Measurements from ENCODE around the gene NEK10. TPM values are rescaled to one million over a fixed set of nuclear protein-coding genes. Genes with fewer than 3 reads are reported as not detected.

NEK10 gene
- total RNA-seq, 1 experiment from 2014 or later = 0.66 TPM

GRCh38 chr3:27089068-27089467 lies 280.1 kb downstream of the NEK10 start:
- H3K27ac Mint-ChIP-seq = peak overlapping the region in 1 of 3 experiments; percentile 17; a peak in 1 of 7 replicates
- Histone ChIP-seq H3K79me2 (ENCODE audit: insufficient read depth, low read length) (no peaks in the 10 kb centered on the region), H3K23me2 (ENCODE audit: insufficient read length, low read depth, low read length, poor library complexity, severe bottlenecking) (no peaks in the 10 kb centered on the region), H3T11ph (ENCODE audit: low read length) (no peak overlapping the region), H2AFZ (ENCODE audit: low read length) (no peak overlapping the region), H4K5ac (ENCODE audit: insufficient read length, low read depth, low read length) (no peak overlapping the region), H3K56ac (ENCODE audit: insufficient read length, low read depth, low read length) (no peak overlapping the region), H4K8ac (replicated peaks; ENCODE audit: insufficient read length, low read depth, low read length) (no peak overlapping the region), H3K4ac (ENCODE audit: low read depth, low read length) (no peak overlapping the region), H2BK120ac (ENCODE audit: low read depth, low read length, poor library complexity, severe bottlenecking) (no peak overlapping the region), H3K27ac (ENCODE audit: insufficient read length, low read depth, low read length) (no peak overlapping the region), H2BK5ac (ENCODE audit: insufficient read length, low read length) (no peak overlapping the region), H2BK20ac (ENCODE audit: low read depth, low read length, poor library complexity, severe bottlenecking) (no peak overlapping the region), H3K23ac (ENCODE audit: insufficient read length, low read depth, low read length) (no peak overlapping the region), H3K4me2 (ENCODE audit: insufficient read depth, insufficient read length, low read length) (no peak overlapping the region), H3K4me1 (ENCODE audit: insufficient read depth, low read length) (no peaks in the 10 kb centered on the region), H2BK12ac (ENCODE audit: insufficient read length, low read depth, low read length) (no peak overlapping the region), H3K9me3 (ENCODE audit: control insufficient read depth, low read depth, low read length) (no peaks in the 10 kb centered on the region), H2AK5ac (ENCODE audit: insufficient read length, low read length) (no peak overlapping the region), H3K18ac (ENCODE audit: insufficient read length, low read depth, low read length) (no peak overlapping the region), H3K9ac (ENCODE audit: extremely low read depth, insufficient read length, low read length) (no peak overlapping the region), H4K20me1 (ENCODE audit: control insufficient read depth, insufficient read depth, insufficient read length) (no peaks in the 10 kb centered on the region), H3K27me3 (ENCODE audit: insufficient read depth, low read length) (no peaks in the 10 kb centered on the region), H2BK15ac (ENCODE audit: low read depth, low read length) (no peak overlapping the region), H3K14ac (ENCODE audit: insufficient read depth, low read length) (no peak overlapping the region), H4K91ac (ENCODE audit: insufficient read length, low read depth, low read length) (no peak overlapping the region), H3K79me1 (ENCODE audit: insufficient read depth, low read depth, low read length, poor library complexity, severe bottlenecking) (no peaks in the 10 kb centered on the region)
- peaks cover 0 to 7% of the 10 kb centered on the region in 2 experiments; a peak in 3 of 5 replicates for H3K9me3 Mint-ChIP-seq
- no peak overlapping the region for H3K4me3 Mint-ChIP-seq
- WGBS (ENCODE audit: extremely low coverage, insufficient read length, low lambda C conversion rate) = no CpG with 5 or more reads among the region's 2 CpGs
- H3K27me3 Mint-ChIP-seq (ENCODE audit: low read depth) = no peaks in the 10 kb centered on the region
- H3K36me3 Mint-ChIP-seq (ENCODE audit: insufficient read depth in 1 of 3, low read depth in 3 of 3) = peaks cover 0 to 4% (median 0%) of the 10 kb centered on the region in 3 experiments; a peak in 1 of 7 replicates
- DNase-seq = no peak
- H3K4me1 Mint-ChIP-seq = peaks cover 4 to 7% of the 10 kb centered on the region in 2 experiments
- TF ChIP-seq CTCF (conservative IDR thresholded peaks at IDR 0.05) = no peak

Measured in H9 (cell line).